Caco-2 (cell line): ENCODE data around the gene IL18. TPM values are rescaled to one million over a fixed set of nuclear protein-coding genes. Genes with fewer than 3 reads are reported as not detected.

Experiments
- BruUV-seq: library from RNA; stranded (reverse); fragments of 400-500 nt; replicated peaks from 2 replicates; lab custom pipeline; 2021; lab: Mats Ljungman, UMichigan
- CTCF ChIA-PET: fragments of 300-600 bp; sonication (Branson Sonifier 250); formaldehyde crosslinking; loops from one replicate; lab custom pipeline; 2022; ENCODE audit warnings: antibody characterized with exemption; lab: Charles Lee
- POLR2A ChIA-PET: fragments of 300-600 bp; sonication (Branson Sonifier 250); formaldehyde crosslinking; loops from one replicate; lab custom pipeline; 2022; ENCODE audit warnings: antibody characterized with exemption; lab: Charles Lee
- DNase-seq, 2 experiments: peaks; one replicate each; pipeline versions ENCODE4 v3.0.0 to v3.0.0-alpha.2; 2020 to 2022
- H3K27me3 ChIP-seq: replicated peaks from 2 replicates; pipeline ENCODE4 v1.6.0; 2011; ENCODE audit warnings: low read length; ENCODE audit not compliant: control insufficient read depth, insufficient read depth
- H3K36me3 ChIP-seq: 2 replicates; pipeline ENCODE4 v1.5.1; 2011; ENCODE audit warnings: low read length; ENCODE audit not compliant: control insufficient read depth, insufficient read depth
- H3K4me1 ChIP-seq: fragments of 250-450 bp; sonication (Bioruptor Pico); 2 replicates; pipeline ENCODE4 v1.5.1; 2020; ENCODE audit warnings: mild to moderate bottlenecking
- H3K4me3 ChIP-seq: 2 replicates; pipeline ENCODE4 v1.5.1; 2011; ENCODE audit warnings: low read depth, mild to moderate bottlenecking, control low read depth, low read length
- H3K9me3 ChIP-seq: fragments of 250-450 bp; sonication (Bioruptor Pico); 2 replicates; pipeline ENCODE4 v1.5.1; 2020; ENCODE audit warnings: mild to moderate bottlenecking, moderate library complexity
- H3K27ac Mint-ChIP-seq: one replicate; pipeline ENCODE4 v1.8.0; 2022; ENCODE audit warnings: mixed read lengths; ENCODE audit not compliant: unreplicated experiment
- H3K27me3 Mint-ChIP-seq: one replicate; pipeline ENCODE4 v1.8.0; 2022; ENCODE audit warnings: mixed read lengths; ENCODE audit not compliant: insufficient read depth, unreplicated experiment
- H3K36me3 Mint-ChIP-seq: one replicate; pipeline ENCODE4 v1.8.0; 2022; ENCODE audit warnings: mild to moderate bottlenecking, mixed read lengths; ENCODE audit not compliant: insufficient read depth, unreplicated experiment
- H3K4me1 Mint-ChIP-seq: one replicate; pipeline ENCODE4 v1.8.0; 2022; ENCODE audit warnings: low read depth, mixed read lengths; ENCODE audit not compliant: unreplicated experiment
- H3K4me3 Mint-ChIP-seq: one replicate; pipeline ENCODE4 v1.8.0; 2022; ENCODE audit warnings: mild to moderate bottlenecking, moderate library complexity, mixed read lengths; ENCODE audit not compliant: unreplicated experiment
- H3K9me3 Mint-ChIP-seq: one replicate; pipeline ENCODE4 v1.8.0; 2022; ENCODE audit warnings: mixed read lengths; ENCODE audit not compliant: unreplicated experiment
- CTCF ChIP-seq, 2 experiments: fragments of 200-600 bp in 1 of 2; IDR thresholded peaks; 1 replicate in 1 of 2; 2 replicates in 1 of 2; pipeline versions ENCODE4 v1.5.1 to v1.8.0; 2011 to 2022; ENCODE audit warnings: antibody characterized with exemption in 1 of 2, control low read depth in 1 of 2, inconsistent platforms in 1 of 2, low read depth in 1 of 2, low read length in 1 of 2, mild to moderate bottlenecking in 1 of 2, moderate library complexity in 1 of 2; ENCODE audit not compliant: insufficient read depth in 1 of 2, severe bottlenecking in 1 of 2, unreplicated experiment in 1 of 2
- intact Hi-C: fragments of 100-400 bp; cut with micrococcal nuclease; formaldehyde crosslinking; loops from one replicate; pipeline ENCODE4 v1.10.0; 2022; ENCODE audit not compliant: unreplicated experiment
- total RNA-seq: library from RNA; stranded (reverse); gene quantifications from 2 replicates; pipeline ENCODE4 v1.2.3, GENCODE V29; 2022

Gene IL18
- total RNA-seq, 1 experiment from 2014 or later = 36.5 TPM

DNA sequence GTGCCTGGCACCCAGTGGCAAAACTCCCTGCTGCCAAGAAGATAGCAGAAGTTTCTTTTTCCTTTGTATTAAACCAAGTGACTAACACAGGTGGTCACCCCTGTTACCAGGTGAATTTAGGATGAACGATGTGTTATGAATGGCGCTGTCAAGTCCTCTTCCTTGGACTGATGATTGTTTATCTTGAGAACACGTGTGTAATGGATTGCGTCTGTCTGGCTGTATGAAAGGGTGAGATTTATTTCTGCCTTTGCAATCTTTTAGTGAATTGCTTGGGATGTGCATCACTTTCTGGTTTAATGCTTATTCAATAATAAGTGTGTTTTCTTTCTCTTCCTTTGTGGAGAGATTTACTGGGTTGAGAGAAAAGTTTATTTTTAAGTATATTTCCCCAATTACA lies 40.8 kb downstream of the IL18 start:
- Histone ChIP-seq H3K9me3 (no peaks in the 10 kb centered on the region), H3K36me3 (no peaks in the 10 kb centered on the region), H3K4me3 (no peak overlapping the region), H3K4me1 (no peaks in the 10 kb centered on the region), H3K27me3 (no peaks in the 10 kb centered on the region)
- ChIA-PET POLR2A (no interaction called here), CTCF (no interaction called here)
- BruUV-seq = no TSS peak
- H3K27ac Mint-ChIP-seq = no peak overlapping the region
- no peaks in the 10 kb centered on the region for H3K27me3 Mint-ChIP-seq
- no peaks in the 10 kb centered on the region for H3K9me3 Mint-ChIP-seq
- H3K4me1 Mint-ChIP-seq = no peaks in the 10 kb centered on the region
- intact Hi-C loops = no loop called here
- no peak for DNase-seq
- H3K4me3 Mint-ChIP-seq = no peak overlapping the region
- H3K36me3 Mint-ChIP-seq = peaks cover 5% of the 10 kb centered on the region
- TF ChIP-seq CTCF (IDR thresholded peaks at IDR 0.05; ENCODE audit: insufficient read depth in 1 of 2, low read depth in 1 of 2, low read length in 1 of 2, severe bottlenecking in 1 of 2, unreplicated experiment in 1 of 2) = no peak

DNA sequence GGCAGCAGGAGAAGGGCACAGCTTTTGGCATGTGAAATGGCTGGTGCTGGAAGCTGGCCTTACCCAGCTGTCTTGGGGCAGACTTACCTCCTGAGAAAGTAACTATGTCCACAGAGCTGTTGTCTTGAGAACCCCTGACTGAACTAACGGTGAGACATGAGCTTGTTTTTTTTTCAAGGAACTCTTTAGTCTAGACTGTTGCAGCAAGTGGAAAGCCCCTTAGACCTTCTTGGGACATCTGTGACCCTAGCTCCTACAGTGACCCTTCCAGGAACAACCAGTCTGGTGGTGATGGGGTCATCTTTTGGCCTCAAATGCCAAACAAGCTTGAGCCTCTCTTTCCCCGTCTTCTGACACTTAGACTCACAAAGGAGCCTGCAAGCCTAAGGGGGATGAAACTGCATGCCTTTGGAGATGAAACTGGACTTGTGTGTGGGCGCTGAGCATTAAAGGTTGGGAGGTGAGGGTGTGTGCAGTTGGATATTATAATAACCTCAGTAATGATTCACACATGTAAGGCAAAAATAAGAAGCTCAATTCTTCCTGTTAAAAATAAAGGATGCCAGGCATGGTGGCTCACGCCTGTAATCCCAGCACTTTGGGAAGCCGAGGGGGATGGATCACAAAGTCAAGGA lies 41.8 kb downstream of the IL18 start:
- intact Hi-C loops = no loop called here
- BruUV-seq = no TSS peak
- H3K9me3 ChIP-seq = no peaks in the 10 kb centered on the region
- Mint-ChIP-seq H3K4me1 (no peaks in the 10 kb centered on the region), H3K36me3 (peaks cover 1% of the 10 kb centered on the region), H3K27ac (no peak overlapping the region), H3K4me3 (no peak overlapping the region), H3K9me3 (no peaks in the 10 kb centered on the region), H3K27me3 (no peaks in the 10 kb centered on the region)
- ChIA-PET POLR2A (interaction anchor here (0.6 kb wide), 1 partner anchor 109 kb away, joined by 6 read pairs; no protein-coding TSS in a partner anchor), CTCF (no interaction called here)
- H3K4me1 ChIP-seq = no peaks in the 10 kb centered on the region
- H3K4me3 ChIP-seq = no peak overlapping the region
- H3K36me3 ChIP-seq = no peaks in the 10 kb centered on the region
- TF ChIP-seq CTCF (IDR thresholded peaks at IDR 0.05; ENCODE audit: insufficient read depth in 1 of 2, low read depth in 1 of 2, low read length in 1 of 2, severe bottlenecking in 1 of 2, unreplicated experiment in 1 of 2) = no peak
- H3K27me3 ChIP-seq = no peaks in the 10 kb centered on the region
- DNase-seq = no peak

GRCh38 chr11:112118176-112118575 lies 45.7 kb downstream of the IL18 start:
- intact Hi-C loops = no loop called here
- no peaks in the 10 kb centered on the region for H3K9me3 Mint-ChIP-seq
- POLR2A ChIA-PET = interaction anchor here (0.6 kb wide), 1 partner anchor 155 kb away, joined by 3 read pairs; no protein-coding TSS in a partner anchor

More at GRCh38 chr11:112118176-112118575, 45.7 kb downstream of the IL18 start:
- Histone ChIP-seq H3K27me3 (no peaks in the 10 kb centered on the region), H3K36me3 (no peaks in the 10 kb centered on the region), H3K4me3 (no peak overlapping the region), H3K9me3 (no peaks in the 10 kb centered on the region), H3K4me1 (no peaks in the 10 kb centered on the region)
- no peaks in the 10 kb centered on the region for H3K4me1 Mint-ChIP-seq
- CTCF ChIA-PET = no interaction called here
- no peak for DNase-seq
- H3K27me3 Mint-ChIP-seq = no peaks in the 10 kb centered on the region
- BruUV-seq = no TSS peak
- no peak overlapping the region for H3K4me3 Mint-ChIP-seq
- no peak for TF ChIP-seq CTCF (IDR thresholded peaks at IDR 0.05; ENCODE audit: insufficient read depth in 1 of 2, low read depth in 1 of 2, low read length in 1 of 2, severe bottlenecking in 1 of 2, unreplicated experiment in 1 of 2)
- H3K27ac Mint-ChIP-seq = no peak overlapping the region
- no peaks in the 10 kb centered on the region for H3K36me3 Mint-ChIP-seq
